ENCODE results near the gene EHBP1. TPM values are rescaled to one million over a fixed set of nuclear protein-coding genes. Genes with fewer than 3 reads are reported as not detected.

Gene EHBP1
- total and polyA plus RNA-seq, 4 donors: 59.2 to 108 (median 83.2) TPM

Small RNA genes within 50 kb of the gene (small RNA-seq; reads per million reads assigned to genes)
- gene RF00019 (ENCODE audit: low replicate concordance): not detected

Other genes starting within 250 kb of the EHBP1 start
- 1 to 10 TPM; 6.0 to 8.7 TPM for gene TMEM17, start 199.5 kb upstream of the EHBP1 start, total RNA-seq
- gene TMEM17, start 199.5 kb upstream of the EHBP1 start, polyA plus RNA-seq (ENCODE audit: insufficient read length in 2 of 2): 1 to 10 TPM; 6.4 to 7.6 TPM